Muscle of arm (tissue), 12 donors: Measurements from ENCODE around the gene CIBAR2. TPM values are rescaled to one million over a fixed set of nuclear protein-coding genes. Genes with fewer than 3 reads are reported as not detected.
A peak's percentile ranks its signal among the peaks of the same experiment; 100 is the strongest.

Experiments
- DNase-seq: peaks from one replicate; pipeline ENCODE4 v3.0.0-alpha.2; 2013
- polyA plus RNA-seq, 12 donors: library from polyadenylated mRNA; unstranded; fragments of 120-200 nt; gene quantifications; one replicate each; pipeline ENCODE4 v1.2.1, GENCODE V29; 2013; ENCODE audit not compliant: insufficient read length in 12 of 12

The CIBAR2 gene
- polyA plus RNA-seq, 12 donors = 0.12 TPM; not detected in 11

DNA sequence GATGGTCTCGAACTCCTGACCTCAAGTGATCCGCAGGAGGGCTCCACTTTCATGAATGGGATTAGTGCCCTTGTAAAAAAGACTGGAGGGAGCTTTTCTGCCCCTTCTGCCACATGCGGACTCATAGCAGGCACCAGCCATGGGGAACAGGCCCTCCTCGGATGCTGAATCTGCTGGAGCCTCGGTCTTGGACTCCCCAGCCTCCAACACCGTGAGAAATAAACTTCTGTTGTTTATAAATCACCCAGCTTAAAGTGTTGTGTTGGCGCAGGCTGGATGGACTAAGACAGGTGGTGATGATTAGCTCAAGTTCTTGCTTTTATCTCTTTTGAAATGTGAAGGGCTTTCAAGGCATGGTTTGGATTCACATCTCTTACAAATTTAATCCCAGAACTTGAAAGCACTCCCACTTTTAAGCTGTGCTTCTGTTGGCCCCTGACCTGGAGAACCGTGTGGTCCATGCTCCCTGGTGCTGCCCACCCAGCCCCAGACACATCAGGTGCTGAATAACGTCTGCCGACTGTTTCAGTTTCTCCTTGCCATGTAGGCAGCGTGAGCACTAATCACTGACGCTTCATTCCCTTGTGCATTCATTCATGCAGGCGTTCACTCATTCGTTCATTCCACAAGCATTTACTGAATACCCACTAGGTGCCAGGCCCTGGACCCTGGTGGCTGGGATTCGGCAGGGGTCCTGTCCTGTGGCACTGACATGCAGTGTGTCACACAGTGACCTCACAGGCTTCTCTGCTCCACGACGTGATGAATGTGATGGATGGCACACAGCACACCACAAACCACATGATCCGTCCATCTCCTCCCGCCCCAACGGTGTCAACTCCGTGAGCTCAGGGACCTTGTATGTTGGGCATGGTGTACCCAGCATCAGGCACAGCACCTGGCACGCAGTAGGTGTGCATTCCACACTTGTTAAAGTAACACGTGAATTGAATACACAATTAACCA, 8.9 kb downstream of the CIBAR2 start:
- DNase-seq = no peak

DNA sequence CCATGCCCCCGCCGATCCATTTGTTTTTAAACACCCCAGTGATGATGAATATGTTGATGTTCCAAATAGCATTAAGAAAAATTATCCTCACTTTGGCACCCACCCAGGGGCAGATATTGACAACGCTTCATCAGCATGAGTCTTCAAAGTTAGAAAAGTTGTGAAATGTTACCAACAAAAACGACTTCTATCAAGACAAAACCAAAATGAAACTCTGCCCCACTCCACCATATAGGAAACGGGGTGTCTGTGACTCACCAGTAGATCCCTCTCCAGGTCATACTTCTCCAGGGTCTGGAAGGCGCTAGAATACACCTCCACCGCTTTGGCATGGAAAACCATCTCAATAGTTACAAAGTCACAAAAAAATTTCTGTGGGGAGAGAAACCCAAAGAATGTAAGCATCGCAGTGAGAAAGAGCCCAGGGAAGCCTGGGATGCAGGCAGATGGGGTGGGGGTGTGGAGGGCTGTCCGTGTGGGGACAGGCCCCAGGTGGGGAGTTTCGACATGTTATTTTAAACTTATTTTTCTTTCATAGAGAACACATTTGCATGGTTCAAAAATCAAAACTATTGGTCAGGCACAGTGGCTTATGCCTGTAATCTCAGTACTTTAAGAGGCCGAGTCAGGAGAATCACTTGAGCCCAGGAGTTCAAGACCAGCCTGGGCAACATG, 10.2 kb downstream of the CIBAR2 start:
- no peak for DNase-seq

DNA sequence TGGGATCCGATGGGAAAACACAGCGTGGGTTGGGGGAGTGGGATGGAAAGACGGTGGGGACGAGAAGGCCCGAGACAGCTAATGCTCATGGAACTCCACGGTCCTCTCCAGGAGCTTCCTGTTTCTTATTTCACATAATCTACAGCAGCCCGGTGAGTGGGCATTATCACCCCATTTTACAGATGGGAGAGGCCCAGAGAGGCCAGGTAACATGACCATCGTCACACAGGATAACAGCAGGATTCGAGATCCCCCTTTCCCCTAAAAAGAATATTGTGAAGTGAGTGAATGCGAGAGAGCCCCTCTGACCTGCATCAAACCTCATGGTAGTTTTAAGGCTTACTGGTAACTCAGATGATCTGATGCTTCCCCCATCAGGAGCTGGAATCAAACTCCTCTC, 12.0 kb downstream of the CIBAR2 start:
- DNase-seq = no peak

DNA sequence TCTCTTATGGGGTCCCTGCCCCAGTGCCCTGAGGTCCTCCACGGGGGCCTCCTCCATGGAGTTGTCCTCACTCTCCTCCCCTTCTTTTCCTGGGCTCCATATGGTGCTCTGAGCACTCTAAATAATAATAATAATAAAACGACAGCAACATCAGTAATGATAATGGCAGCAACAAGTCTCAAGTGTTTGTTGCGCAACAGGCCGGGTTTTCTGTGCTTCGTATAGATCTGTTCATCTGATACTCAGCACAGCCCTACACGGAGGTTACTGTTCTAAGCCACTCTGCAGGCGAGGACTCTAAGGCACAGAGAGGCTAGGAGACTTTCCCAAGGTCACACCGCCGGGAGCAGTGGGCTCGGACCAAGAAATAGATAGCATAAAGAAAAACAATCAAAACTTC, 13.7 kb downstream of the CIBAR2 start:
- DNase-seq = no peak

DNA sequence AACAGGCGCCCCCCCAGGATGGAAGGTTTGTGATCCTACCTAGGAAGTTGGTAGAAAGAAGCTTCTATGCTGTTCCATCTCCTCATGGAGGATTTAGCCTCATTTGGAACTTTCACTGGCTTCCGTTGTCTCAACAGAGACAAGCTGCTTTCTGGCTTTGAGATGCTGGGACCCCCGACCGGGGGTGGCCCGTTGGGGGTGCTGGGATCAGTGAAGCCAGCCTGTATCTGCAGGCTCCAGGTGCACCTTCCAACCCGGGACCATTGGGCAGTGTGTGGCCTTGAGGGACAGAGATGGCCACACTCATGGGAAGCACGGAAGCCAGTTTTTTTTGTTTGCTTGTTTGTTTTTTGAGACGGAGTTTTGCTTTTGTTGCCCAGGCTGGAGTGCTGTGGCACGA, 15.4 kb downstream of the CIBAR2 start:
- no peak for DNase-seq

DNA sequence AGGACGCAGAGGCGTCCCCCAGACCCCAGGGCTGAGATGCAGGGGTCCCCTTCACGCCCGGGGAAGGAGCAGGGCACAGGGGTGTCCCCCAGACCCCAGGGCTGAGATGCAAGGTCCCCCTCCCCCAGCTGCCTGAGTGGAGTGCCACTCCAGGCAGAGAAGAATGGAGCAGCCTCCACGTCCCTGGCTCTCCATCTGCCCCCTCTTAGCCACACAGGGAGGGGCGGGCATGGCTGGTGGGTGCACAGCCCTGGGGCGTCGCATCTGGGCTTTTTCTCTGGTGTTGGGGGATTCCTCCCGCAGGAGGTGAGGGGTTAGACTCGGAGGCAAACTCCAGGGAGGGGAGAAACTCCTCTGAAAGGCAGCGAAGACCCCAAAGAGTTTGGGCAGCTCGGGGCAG, 17.5 kb downstream of the CIBAR2 start:
- no peak for DNase-seq

DNA sequence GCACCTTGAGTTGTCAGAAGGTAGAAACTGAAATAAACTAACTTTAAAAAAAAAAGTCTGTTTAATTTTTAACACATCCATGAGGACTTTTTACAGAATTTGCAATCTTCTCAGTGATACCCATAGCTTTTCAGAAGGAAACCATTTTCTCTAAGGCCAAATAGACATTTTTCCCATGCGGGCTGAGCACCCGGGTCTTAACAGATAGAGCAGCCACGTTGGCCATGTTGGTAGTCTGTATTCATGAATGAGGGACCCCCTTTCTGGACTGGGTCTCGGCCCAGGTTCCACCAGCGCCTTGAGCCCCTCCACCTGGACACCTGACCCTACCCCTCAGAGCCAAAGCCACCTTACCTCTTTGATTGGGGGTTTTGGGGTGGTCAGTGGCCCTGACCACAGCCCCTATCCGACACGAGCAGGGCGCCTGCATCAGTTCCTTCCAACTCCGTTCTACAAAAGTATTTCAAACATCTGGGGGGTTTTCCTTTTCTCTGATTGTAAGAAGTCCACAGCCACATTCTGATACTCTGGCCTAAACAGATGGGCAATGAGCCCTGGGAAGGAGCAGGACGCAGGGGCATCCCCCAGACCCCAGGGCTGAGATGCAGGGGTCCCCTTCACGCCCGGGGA, 18.0 kb downstream of the CIBAR2 start:
- no peak for DNase-seq

DNA sequence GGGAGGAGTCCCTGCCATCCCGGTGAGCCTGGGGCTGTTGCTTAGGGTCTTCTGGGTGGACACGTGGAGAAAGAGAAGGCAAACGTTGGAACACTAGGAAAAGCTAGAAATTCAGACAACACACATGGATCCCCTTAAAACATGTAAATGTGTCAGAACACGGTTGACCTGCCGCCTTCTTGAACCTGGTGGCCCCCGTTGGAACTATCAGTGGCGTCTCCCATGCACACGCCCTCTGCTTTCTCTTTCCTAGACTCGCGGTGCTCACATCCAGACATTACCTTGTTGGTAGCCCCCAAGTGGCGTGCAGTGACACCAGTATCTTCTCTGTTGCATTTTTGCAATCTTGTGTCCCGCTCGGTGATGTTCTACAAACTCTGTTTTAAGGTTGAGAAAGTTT, 18.6 kb downstream of the CIBAR2 start:
- no peak for DNase-seq

DNA sequence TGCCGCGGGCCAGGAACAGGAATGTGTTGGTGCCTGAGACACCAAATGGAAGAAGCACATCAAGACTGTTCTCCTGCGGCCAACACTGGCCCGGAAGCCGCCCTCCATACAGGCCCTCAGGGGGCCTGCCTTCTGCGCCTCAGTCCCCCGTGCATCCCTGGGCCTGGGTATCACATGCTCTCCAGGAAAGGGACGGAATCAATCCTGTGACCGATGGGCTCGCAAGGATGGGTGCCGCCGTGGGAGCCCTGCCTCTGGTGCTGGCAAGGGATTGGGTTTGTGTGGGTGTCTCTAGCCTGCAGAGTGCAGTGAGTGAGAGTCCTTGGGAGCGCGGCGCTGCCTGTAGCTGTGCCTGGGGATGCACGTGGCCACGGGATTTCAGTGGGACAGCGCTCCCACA, 19.4 kb downstream of the CIBAR2 start:
- DNase-seq = no peak

DNA sequence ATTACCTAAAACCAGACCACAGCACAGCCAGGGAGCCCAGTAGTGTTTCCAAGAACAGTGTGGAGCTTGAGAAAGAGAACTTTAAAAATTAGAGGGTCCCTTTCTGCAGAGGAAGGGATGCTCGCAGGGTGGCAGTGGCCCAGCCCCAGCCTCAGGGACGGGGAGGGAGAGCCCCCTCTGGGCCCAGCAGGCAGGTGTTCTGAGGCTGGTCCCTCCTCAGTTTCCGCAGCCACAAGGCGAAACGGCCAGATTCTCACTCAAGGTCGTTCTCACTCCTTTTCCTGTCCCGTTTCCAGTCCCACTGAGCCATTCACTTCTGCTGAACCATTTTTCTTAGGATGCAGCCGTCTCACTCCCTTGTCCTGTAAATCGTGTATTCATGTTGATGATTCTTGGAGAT, 20.0 kb downstream of the CIBAR2 start:
- DNase-seq = no peak

DNA sequence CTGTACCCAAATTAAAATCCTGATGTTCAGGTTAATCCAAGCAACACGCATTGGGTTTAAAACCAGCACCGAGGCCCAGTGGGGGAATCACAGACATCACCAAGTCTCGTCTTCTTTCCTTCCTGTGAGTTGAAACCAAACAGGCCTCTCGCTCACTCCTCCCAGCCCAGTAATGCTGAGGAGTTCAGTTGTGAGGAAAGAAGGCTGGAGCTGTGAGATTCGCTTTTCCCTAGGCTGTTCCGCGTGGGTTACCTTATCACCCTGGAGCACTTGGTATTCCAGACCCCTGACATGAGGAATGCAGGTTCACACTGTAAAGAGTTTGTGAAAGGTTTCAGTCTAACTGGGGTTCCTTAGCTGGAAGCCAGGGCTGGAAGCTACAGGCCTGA, 20.8 kb downstream of the CIBAR2 start:
- no peak for DNase-seq

DNA sequence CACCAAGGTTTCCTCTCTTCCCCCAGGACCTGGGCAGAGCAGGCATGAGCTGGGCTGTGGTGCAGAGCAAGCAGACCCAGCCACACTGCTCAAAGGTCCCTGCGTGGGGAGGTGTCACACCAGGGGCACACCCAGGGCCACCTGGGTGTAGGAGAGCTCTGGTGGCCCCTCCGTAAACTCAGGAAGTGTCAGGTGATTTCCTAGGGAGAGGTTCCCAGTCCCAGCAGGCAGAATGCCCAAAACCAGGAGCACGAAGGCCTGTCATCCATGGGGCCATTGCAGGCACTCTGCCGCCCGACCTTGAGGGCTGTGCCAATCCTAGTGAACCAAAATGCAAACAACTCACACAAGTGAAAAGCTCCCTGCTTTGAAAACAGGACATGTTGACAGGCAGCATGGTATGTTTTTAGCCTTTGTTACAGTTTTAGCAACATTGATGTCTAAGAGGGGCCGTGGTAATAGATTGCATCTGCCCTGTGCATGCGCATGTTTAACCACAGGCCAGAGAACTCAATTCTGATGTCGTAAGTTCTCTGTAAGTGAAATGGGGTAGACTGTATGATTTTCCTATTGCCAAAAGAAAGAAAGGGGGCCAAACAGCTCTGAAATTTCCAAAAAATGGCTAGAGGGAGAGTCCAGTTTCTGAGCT, 21.3 kb downstream of the CIBAR2 start:
- no peak for DNase-seq

DNA sequence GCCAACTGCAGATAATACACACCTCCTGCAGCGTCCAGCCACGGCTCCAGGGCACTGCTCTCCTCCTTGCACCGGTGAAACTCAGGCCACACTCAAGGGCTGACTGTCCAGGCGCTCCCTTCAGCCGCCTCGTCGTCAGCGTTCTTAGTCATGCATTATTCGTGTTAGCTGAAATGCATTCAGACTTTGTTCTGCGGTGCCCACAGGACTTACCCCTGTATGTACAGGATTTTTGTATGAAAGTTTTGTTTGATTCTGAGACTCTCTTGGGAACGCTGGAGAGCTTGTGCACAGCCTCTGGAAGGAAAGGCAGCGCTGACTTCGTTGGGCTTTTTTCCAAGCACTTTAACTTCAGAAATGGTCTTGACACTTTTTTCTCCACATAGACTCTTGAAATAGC, 22.1 kb downstream of the CIBAR2 start:
- no peak for DNase-seq

DNA sequence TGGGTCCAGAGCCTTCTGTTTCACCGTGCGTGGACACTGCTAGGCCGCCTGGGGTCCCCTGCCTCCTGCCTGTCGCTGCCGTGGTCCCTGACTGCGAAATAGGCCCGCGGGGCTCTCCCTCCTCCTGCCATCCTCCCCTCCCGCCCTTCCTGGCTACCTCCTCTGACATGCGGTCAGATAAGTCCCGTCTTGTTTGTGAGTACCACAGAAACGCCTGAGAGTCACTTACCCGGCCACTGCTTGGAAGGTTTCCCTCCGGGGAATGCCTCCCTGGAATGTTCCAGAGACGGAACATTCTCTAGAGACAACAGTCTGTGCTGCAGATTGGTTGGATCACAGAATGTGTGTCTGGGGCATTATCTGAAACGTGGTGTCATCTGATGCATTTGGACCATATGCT, 22.7 kb downstream of the CIBAR2 start:
- no peak for DNase-seq

DNA sequence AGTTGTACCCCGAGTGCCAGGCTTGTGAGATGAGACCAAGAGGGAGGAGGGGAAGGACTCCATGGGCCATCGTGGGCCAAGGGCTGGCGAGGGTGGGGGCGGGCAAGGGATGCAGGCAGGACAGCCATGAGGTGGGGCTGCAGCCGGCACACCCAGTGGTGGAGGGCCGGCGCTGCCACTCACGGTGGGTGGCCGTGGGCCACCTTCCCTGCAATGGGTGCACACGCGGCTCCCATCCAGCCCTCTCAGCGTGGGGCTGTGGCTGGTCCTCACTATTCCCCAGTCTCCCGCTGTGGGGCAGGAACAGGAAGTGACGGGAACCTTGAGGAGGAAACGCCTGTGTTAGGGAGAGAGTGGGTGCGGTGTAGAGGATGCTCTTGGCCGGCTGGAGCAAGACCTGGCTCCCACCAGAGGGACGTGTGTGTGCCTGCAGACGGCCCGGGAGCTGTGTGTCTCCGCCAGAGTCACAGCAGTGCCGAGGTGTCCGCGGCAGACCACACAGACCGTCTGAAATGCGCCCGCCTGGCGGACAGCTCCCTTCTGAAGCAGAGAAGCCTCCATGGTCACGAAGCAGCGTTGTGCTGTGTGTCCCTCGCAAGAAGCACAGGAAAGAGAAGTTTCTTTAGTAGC, 23.6 kb downstream of the CIBAR2 start:
- no peak for DNase-seq

DNA sequence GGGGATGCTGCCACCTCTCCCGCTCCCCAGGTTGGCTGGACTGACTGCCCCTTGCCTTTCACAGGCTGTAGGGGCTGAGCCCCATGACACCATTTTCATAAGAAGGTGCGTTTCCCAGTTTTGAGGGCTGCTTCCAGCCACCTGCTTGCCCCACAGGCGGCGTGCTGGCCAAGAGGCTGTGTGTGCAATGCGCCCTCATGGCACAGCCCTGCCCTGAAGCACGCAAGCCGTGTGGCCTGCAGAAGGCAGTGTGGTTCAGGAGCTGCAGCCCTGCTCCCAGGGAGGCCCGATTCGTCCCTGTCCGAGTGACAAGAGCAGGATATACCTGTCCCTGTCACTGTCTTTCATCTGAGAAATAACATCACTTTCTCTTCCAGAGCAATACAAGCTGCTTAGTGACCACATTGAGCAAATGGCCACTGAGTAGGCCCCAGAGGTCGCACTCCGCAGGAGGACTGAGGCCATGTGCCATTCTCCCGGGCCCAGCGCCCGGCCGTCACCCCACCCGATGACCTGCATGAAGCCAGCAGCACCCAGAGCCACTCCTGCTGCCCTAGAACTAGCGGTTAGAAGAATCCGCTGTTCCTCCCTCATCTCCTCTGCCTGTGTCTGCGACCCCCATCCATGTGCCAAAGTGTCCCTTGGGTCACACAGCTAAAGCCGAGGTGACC, 24.2 kb downstream of the CIBAR2 start:
- DNase-seq = no peak

DNA sequence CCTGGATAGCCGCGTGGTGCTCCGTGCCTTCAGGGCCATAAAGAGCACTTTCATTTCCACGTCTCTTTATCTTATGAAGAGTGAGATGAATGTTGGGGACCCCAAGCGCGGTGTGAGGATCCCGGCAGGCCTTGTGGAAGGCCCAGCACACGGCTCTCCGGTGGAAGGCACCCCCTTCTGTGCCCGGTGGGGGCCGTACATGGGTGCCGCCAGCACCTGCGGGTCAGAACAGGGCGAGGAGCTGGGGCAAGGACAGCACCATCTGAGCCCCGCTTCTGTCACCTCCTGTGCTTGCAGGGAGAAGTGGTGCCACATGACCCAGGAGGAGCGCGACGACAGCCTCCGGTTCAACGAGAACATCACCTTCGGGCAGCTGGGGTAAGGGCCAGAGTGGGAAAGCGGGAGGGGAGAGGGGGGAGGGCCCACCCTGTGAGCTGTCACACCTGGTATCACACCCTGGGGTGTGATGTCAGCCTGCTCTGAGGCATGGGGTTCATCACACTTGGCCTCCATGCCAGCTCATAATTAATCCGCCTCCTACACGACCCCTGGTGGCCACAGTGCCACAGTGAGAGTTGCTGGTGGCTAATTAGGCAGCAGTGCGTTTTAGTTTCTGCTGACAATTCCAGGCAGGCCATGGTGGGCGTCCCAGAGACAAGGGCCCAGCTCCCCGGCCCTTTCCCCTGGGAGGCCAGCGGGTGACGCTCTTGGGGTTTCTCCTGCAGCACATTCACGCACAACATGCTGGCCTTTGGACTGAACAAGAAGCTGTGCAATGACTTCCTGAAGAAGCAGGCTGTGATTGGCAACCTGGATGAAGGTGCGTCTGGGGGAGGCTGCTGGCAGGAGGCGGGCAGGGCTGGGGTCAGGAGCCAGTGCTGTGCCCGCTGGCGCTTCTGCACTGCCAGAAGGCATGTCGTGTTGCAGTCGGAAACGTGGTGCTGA, 25.7 kb downstream of the CIBAR2 start:
- DNase-seq = peak; percentile 48

DNA sequence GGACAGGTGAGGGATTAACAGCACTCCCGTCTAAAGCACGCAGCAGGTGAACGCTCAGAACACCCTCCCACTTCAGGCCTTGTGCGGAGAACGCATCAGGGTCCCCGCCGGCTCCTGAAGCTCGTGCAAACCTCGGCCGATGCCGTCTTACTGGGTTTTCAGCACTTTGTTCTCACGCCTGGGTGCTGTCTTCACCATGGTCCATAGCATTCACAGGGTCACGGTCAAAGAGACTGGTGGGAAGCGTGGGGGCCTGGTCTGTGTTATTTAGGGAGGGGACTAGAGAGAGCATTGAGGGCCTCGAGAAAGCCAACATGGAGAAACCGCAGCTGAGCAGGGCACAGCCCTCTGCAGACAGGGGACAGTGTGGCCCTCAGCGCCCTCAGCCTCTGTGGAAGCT, 26.6 kb downstream of the CIBAR2 start:
- no peak for DNase-seq

DNA sequence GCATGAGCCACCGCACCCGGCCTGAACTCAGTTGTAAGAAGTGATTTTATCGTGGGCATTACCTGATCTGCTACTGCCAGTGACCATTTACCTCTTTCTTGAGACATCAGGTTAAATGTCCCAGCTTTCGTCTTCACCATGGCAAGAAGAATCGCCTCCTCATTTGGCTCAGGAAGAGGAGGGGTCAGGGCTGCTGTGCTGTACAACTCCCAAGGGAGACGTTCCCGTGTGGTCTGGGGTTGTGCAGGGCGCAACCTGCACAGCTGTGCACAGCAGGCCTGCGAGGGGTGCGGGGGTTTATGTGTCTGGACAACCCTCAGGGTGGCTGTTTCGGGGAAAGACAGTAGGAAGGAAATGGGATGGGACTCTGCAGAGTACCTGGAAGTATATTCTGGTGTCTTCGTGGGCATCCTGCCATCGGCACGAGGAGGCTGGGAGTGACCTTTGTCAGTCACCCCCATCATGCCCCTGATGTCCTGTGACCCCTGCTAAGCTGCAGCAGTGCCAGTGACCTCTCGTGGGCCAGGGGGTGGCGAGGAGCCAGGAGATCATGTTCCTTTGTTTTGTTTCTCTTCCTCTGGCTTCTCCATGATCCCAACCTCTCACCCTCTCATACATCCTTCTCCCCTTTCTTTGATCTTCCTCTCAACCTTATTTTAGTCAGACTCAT, 27.3 kb downstream of the CIBAR2 start:
- no peak for DNase-seq
